DND-41 (cell line): ENCODE measurements around the gene PARN.

Experiments
- ATAC-seq: fragments of 200-7000 bp; cut with Tn5 transposase; 3 replicates; pipeline ENCODE4 v1.9.1; 2021; ENCODE audit warnings: low read depth; ENCODE audit not compliant: insufficient read depth
- DNase-seq: peaks from one replicate; pipeline ENCODE4 v3.0.0-alpha.2; 2020
- H2AFZ ChIP-seq: 2 replicates; pipeline ENCODE4 v1.6.0; 2012; ENCODE audit warnings: low read depth, low read length
- H3K27ac ChIP-seq: 2 replicates; pipeline ENCODE4 v1.5.1; 2012; ENCODE audit warnings: low read length, inconsistent platforms
- H3K27me3 ChIP-seq: fragments of 200-600 bp; sonication (generic); 2 replicates; pipeline ENCODE4 v1.6.0; 2012; ENCODE audit warnings: low read length, mild to moderate bottlenecking, inconsistent platforms; ENCODE audit not compliant: insufficient read depth, poor library complexity
- H3K36me3 ChIP-seq: 2 replicates; pipeline ENCODE4 v1.5.1; 2012; ENCODE audit warnings: low read length, inconsistent platforms; ENCODE audit not compliant: insufficient read depth
- H3K4me1 ChIP-seq: 2 replicates; pipeline ENCODE4 v1.5.1; 2012; ENCODE audit warnings: mild to moderate bottlenecking, low read length; ENCODE audit not compliant: insufficient read depth
- H3K4me2 ChIP-seq: 2 replicates; pipeline ENCODE4 v1.6.0; 2012; ENCODE audit warnings: mild to moderate bottlenecking, moderate library complexity, low read length, inconsistent platforms; ENCODE audit not compliant: insufficient read depth
- H3K4me3 ChIP-seq, 2 experiments: fragments of 200-600 bp in 1 of 2; shearing (Covaris generic) in 1 of 2; 2 replicates each; pipeline ENCODE4 v1.5.1; 2012 to 2016; ENCODE audit warnings: inconsistent platforms in 2 of 2, low read length in 2 of 2, mild to moderate bottlenecking in 2 of 2, low read depth in 1 of 2, moderate library complexity in 1 of 2
- H3K79me2 ChIP-seq: 2 replicates; pipeline ENCODE4 v1.6.0; 2012; ENCODE audit warnings: low read length, inconsistent platforms; ENCODE audit not compliant: insufficient read depth
- H3K9ac ChIP-seq: 2 replicates; pipeline ENCODE4 v1.6.0; 2012; ENCODE audit warnings: low read depth, mild to moderate bottlenecking, inconsistent platforms, low read length, moderate library complexity
- H3K9me3 ChIP-seq: 2 replicates; pipeline ENCODE4 v1.5.1; 2012; ENCODE audit warnings: low read length, moderate library complexity, mild to moderate bottlenecking, inconsistent platforms; ENCODE audit not compliant: insufficient read depth, severe bottlenecking
- H4K20me1 ChIP-seq: 2 replicates; pipeline ENCODE4 v1.6.0; 2012; ENCODE audit warnings: low read length; ENCODE audit not compliant: insufficient read depth
- EZH2 ChIP-seq: IDR thresholded peaks from 3 replicates; pipeline ENCODE4 v1.6.1; 2012; ENCODE audit warnings: borderline replicate concordance, low read depth, mild to moderate bottlenecking, moderate library complexity, low read length, inconsistent platforms; ENCODE audit not compliant: severe bottlenecking
- TF ChIP-seq, protein P1 (sequence below): IDR thresholded peaks from 2 replicates; pipeline ENCODE4 v1.5.1; 2012; ENCODE audit warnings: borderline replicate concordance, low read length, moderate library complexity, mild to moderate bottlenecking; ENCODE audit not compliant: poor library complexity, severe bottlenecking; ENCODE audit errors: extremely low read depth

PARN gene

DNA sequence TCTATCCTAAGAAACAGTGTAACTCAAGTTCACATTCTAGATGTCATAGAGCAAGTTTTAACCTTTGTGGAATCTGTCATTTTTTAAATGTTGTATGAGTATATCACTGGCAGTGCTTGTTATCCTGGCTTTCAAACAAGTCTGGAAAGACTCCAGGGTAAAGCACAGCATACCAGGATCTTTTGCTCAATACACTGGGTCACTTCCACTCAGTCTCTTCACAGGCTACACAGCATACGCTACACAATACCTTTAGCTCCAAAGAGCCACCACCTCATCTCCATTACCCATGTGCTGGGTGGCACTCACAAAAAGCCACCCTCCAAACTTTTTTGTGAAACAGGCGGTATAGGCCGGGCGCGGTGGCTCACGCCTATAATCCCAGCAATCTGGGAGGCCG lies 69.5 kb downstream of the PARN start:
- no peak overlapping the region for H3K9ac ChIP-seq
- H3K4me2 ChIP-seq, result no peak overlapping the region

DNA sequence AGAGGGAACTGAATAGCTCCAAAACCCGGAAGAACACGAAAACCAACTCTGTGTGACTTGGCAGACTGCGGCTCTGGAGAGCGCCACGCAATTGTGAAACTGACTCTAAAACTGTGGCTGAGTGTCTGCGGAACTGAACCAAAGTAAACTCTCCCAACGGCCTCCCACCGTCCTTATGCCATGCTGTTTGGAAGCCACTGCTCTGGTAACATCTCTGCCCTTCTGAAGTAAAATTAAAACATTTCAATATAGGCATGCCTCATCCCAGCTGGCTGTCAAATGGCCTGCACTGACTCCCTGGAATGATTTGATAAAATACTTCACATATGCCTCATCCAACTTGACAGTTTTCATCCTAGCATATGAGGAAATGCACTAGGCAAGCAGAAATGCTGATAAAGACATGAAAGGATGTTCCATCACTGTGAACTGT lies 70.2 kb downstream of the PARN start:
- no peak for ATAC-seq
- Histone ChIP-seq H4K20me1 (peaks cover 4% of the 10 kb centered on the region; the same call in 1 of the 2 replicates), H3K4me3 (no peak overlapping the region), H3K27me3 (no peaks in the 10 kb centered on the region), H3K9me3 (no peaks in the 10 kb centered on the region), H3K27ac (no peak overlapping the region), H2AFZ (no peak overlapping the region), H3K79me2 (peaks cover 3% of the 10 kb centered on the region; the same call in 1 of the 2 replicates), H3K4me2 (no peak overlapping the region), H3K9ac (no peak overlapping the region), H3K36me3 (peaks cover 39% of the 10 kb centered on the region), H3K4me1 (no peaks in the 10 kb centered on the region)
- TF ChIP-seq EZH2, result no peak
- TF ChIP-seq, protein P1, sequence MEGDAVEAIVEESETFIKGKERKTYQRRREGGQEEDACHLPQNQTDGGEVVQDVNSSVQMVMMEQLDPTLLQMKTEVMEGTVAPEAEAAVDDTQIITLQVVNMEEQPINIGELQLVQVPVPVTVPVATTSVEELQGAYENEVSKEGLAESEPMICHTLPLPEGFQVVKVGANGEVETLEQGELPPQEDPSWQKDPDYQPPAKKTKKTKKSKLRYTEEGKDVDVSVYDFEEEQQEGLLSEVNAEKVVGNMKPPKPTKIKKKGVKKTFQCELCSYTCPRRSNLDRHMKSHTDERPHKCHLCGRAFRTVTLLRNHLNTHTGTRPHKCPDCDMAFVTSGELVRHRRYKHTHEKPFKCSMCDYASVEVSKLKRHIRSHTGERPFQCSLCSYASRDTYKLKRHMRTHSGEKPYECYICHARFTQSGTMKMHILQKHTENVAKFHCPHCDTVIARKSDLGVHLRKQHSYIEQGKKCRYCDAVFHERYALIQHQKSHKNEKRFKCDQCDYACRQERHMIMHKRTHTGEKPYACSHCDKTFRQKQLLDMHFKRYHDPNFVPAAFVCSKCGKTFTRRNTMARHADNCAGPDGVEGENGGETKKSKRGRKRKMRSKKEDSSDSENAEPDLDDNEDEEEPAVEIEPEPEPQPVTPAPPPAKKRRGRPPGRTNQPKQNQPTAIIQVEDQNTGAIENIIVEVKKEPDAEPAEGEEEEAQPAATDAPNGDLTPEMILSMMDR, result no peak
- no peak for DNase-seq

More for the DNA sequence above, 69.5 kb downstream of the PARN start:
- no peak overlapping the region for H3K27ac ChIP-seq
- ATAC-seq, result no peak
- H4K20me1 ChIP-seq, result peaks cover 4% of the 10 kb centered on the region; the same call in 1 of the 2 replicates
- no peak overlapping the region for H3K4me3 ChIP-seq
- no peaks in the 10 kb centered on the region for H3K9me3 ChIP-seq
- DNase-seq, result no peak
- no peaks in the 10 kb centered on the region for H3K4me1 ChIP-seq
- H3K36me3 ChIP-seq, result peaks cover 33% of the 10 kb centered on the region
- H3K27me3 ChIP-seq, result no peaks in the 10 kb centered on the region
- H3K79me2 ChIP-seq, result peaks cover 3% of the 10 kb centered on the region; the same call in 1 of the 2 replicates
- TF ChIP-seq, protein P1, result no peak
- no peak for TF ChIP-seq EZH2
- H2AFZ ChIP-seq, result no peak overlapping the region

DNA sequence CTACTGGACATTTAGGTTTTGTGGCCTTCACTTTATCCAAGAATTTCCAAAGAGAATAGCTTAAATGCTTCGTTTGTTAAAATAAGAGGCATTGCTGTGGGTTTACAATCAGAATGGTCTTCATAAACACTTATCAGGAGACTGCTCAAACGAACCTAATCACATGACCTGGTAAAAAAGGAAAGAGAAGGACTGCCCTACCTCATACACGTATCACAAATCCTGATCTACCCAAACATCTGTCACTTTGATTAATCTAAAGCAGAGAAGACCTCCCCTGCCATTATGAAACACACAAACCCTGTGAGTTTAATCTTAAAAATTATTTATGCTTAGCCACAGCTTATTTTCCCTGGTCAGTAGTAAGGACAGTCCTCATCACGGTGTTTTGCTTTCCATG lies 76.6 kb downstream of the PARN start:
- no peak for DNase-seq
- no peaks in the 10 kb centered on the region for H3K27me3 ChIP-seq
- no peak for ATAC-seq
- H4K20me1 ChIP-seq, result 0 out of 2 replicates have a peak, but pooled peaks cover under 1% of the 10 kb centered on the region
- H3K4me1 ChIP-seq, result no peaks in the 10 kb centered on the region
- no peaks in the 10 kb centered on the region for H3K9me3 ChIP-seq
- H3K4me2 ChIP-seq, result no peak overlapping the region
- no peak for TF ChIP-seq EZH2
- TF ChIP-seq, protein P1, result no peak
- H3K9ac ChIP-seq, result no peak overlapping the region
- peaks cover 62% of the 10 kb centered on the region for H3K36me3 ChIP-seq
- no peak overlapping the region for H2AFZ ChIP-seq
- H3K4me3 ChIP-seq, result no peak overlapping the region
- no peak overlapping the region for H3K27ac ChIP-seq
- no peaks in the 10 kb centered on the region for H3K79me2 ChIP-seq

DNA sequence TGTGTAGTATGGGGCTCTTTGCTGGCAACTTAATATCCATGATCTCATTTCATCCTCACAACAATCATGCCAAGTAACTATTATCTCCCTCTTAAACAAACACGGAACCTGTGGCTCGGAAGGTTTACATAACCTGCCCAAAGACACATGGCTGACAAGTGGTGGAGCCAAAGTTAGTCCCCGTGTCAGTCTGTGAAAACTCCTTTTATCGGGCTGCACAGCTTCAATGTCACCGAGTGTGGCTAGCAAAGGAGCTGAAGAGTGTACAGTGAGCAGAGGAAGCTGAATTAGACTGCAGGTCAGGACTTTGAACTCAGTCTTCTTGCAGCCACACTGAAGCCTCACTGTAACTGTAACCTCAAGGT lies 80.3 kb downstream of the PARN start:
- Histone ChIP-seq H2AFZ (no peak overlapping the region), H3K4me3 (no peak overlapping the region), H4K20me1 (0 out of 2 replicates have a peak, but pooled peaks cover 3% of the 10 kb centered on the region), H3K27me3 (no peaks in the 10 kb centered on the region), H3K4me2 (no peak overlapping the region), H3K36me3 (peaks cover 62% of the 10 kb centered on the region), H3K9ac (no peak overlapping the region), H3K79me2 (no peaks in the 10 kb centered on the region), H3K4me1 (no peaks in the 10 kb centered on the region), H3K27ac (no peak overlapping the region), H3K9me3 (no peaks in the 10 kb centered on the region)
- DNase-seq, result no peak
- ATAC-seq, result no peak
- TF ChIP-seq, protein P1, result no peak
- no peak for TF ChIP-seq EZH2
